Activated CD4-positive, alpha-beta T cell treated with anti-CD3 and anti-CD28 coated beads, Interleukin-2, amount 50 U/mL, for 1 hour (primary cell): ENCODE results near the gene XDH.

ENCODE experiments used
- DNase-seq: peaks from one replicate; pipeline ENCODE4 v3.0.0-alpha.2; 2020

XDH gene

DNA sequence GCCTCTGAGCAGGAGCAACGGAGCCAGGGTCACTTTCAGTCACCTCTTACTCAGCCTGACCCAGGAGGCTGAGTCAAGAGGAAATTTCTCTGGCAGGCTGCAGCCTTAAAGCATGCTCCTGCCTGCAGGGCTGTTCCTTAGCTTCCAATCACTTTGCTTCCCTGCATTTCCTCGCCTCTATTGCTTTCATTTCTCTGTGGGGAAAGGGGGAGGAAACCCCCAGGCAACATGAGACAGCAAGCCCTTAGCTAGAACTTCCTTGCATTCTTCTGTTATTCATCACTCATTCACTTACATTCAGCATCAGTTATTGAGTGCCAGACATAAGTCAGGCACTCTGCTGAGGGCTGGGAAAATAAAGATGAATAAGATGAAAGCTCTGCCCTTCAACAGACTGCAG, 13.0 kb downstream of the XDH start:
- no peak for DNase-seq

DNA sequence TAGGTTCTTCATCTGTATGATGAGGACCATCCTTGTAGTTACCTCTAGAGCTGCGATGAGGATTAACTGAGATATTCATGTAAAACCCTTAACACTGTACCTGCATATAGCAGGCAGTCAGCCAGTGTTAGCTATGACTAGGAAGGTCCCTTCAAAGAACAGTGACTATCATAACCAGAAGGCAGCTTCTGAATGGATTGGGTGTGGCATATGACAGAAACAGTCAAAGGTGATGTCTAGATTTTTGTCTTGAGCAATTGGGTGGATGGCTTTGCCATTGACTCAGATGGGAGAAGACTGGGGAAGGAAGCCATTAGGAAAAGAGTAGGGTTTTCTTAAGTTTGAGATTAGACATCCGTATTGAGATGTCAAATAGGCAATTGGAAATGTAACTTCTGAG, 15.7 kb downstream of the XDH start:
- no peak for DNase-seq

DNA sequence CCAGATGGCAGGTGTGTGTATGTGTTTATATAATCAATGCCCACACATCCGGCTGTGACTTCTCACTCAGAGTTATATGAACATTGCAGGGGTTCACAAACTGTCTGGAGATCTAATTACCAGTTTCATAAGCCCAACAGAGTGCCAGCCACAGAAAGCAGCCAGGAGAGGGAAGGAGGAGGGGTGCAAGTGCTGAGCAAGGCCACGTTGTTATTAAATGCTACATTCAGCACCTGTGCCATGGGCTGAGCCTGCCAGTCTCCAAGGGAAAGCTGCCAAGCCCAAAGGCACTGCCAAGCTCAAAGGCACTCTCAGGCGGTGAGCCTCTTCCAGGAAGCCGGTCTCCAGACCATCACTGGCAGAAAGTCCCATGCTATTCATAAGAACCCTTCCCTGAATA, 17.4 kb downstream of the XDH start:
- DNase-seq: no peak

DNA sequence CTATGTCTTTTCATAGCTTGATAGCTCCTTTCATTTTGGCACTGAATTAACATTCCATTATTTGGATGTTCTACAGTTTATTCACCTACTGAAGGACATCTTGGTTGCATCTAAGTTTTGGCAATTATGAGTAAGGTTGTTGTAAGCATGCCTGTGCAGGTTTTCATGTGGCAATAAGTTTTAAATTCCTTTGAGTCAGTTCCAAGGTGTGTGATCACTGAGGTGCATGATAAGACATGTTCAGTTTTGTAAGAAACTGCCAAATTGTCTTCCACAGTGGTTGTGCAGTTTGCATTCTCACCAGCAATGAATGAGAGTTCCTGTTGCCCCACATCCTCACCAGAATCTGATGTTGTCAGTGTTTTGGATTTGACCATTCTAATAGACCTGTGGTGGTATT, 24.2 kb downstream of the XDH start:
- no peak for DNase-seq

DNA sequence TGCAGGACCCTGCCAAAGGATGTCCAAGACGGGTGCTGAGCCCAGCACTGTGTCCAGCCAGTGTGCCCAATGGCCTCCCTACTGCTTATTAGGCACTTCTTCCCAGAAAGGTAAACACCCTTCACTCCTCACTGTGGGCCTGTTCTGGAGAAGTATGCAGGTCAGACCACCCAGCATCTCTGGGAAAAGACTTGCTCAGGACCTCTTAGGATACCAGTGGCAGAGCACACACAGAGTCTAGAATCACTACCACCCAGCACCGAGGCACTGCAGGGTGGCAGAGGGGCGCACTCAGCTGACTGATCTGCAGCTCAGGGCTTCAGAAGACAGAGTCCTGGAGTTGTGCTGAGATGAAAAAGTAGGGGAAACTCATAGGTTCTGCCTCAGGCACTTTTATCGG, 25.8 kb downstream of the XDH start:
- DNase-seq: no peak

DNA sequence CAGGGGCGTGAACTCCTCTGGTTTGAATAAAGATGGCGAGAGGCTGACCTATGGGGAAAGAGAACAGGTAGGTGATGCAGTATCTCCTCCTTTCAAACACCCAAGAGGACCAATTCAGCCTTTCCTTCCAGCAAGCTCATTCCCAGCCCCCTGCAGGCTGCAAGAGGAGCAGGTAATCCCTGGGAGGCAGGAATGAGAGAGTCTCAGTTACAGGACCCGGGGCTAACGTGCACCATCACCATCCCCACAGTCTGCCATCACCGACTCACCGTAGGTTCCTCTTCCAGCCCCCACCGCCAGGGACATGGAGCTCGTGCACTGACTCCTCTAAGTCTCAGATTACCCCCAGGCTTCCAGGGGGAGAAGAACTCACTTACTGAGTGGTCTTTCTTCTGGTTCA, 26.7 kb downstream of the XDH start:
- no peak for DNase-seq

DNA sequence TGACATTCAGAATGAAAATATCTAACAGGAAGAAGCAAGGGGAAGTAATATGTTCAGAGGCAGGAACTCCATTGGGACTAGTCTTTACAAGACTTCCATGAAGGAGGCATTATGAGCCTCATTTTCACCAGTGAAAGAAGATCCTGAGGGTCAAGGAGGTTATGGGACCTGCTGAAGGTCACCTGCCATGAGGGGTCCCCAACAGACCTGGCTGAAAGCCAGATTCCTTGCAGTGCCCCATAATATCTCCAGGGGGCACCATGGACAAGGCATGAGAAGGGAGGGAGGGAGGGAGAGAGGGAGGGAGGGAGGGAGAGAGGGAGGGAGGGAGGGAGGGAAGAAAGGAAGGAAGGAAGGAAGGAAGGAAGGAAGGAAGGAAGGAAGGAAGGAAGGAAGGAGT, 27.9 kb downstream of the XDH start:
- no peak for DNase-seq

DNA sequence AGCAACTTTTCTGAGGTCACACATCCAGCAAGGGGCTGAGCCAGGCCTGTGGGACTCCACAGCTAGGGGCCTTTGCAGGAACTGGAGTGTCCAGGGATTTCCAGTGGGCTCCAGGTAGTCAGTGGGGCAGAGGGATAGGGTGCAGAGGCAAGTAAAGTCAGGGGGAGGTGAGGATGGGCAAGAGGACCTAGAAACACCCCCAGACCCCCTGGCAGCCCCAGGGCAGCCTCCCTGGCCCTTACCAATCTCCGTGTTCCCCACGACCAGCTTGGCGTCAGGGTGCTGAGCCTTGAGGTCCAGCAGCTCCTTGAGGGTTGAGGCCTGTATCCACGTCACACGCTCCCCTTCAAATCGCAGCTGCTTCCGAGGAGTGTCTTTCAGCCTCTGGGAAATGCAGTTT, 28.4 kb downstream of the XDH start:
- DNase-seq: no peak

DNA sequence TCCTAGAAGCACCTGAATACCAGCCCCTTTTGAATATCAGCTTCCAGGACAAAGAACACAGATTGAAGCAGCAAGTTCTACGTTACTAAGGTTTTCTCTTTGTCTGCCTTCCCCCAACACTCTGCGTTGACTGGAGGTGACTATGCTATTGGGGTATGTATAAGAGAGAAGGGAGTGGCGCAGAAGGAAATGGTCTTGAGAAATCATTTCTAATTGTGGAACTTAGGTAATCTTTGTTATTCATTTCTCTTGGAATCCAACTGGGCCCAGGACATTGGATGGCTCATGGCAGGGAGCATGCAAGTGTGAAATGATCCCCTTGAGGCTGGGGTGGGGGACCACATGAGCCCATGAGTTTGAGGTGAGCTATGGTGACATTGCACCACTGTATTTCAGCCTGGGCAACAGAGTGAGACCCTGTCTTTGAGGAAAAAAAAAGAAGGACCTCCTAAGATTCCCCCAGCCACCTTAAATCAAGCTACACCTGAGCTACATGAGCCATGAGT, 29.7 kb downstream of the XDH start:
- DNase-seq: no peak

DNA sequence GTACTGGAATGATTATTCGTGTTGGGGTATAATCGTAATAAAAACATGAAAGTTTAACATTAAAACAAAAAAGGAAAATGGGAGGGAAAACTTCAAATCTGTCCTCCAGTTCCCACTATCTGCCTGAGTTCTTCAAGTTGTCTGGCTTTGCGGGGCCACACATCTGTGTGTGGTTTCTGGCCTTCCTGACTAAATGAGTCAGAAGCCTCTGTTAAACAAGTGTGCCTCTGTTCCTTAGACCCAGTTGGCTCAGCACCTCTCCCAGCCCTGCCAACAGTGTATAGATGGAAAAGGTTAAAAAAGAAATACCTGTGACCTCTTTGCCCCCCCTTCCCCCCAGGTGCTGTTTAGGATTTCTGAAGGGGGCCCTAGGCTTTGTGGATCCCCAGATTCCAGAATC, 30.2 kb downstream of the XDH start:
- no peak for DNase-seq

DNA sequence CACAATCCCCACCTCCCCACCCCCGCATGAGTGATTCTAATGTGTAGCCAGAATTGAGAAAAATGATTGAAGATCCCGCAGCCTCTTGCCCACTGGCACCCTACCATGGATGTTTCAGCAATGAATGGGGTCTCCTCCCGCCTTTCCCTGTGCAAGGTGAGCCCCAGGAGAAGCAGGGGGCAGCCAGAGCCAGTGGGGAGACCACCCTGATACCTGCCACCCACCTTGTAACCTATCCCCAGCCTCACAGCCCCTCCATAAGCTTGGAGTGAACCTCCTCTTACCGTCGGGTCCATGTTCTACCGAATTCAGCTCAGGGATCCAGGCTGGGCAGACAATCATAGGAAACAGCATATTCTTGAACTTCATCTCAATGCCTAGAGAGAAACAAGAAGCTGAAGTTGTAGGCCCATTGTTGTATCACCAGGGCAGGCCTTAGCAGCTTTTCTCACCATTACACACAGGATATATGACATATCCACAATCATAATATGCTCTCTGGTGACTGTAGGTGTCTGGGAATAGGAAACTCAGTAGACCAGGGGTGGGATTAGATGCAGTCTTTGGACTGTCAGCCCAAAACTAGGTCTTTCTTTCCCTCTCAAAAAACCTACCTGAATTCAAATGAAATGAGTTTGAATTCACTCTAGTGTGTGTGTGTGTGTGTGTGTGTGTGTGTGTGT, 30.9 kb downstream of the XDH start:
- DNase-seq: no peak

DNA sequence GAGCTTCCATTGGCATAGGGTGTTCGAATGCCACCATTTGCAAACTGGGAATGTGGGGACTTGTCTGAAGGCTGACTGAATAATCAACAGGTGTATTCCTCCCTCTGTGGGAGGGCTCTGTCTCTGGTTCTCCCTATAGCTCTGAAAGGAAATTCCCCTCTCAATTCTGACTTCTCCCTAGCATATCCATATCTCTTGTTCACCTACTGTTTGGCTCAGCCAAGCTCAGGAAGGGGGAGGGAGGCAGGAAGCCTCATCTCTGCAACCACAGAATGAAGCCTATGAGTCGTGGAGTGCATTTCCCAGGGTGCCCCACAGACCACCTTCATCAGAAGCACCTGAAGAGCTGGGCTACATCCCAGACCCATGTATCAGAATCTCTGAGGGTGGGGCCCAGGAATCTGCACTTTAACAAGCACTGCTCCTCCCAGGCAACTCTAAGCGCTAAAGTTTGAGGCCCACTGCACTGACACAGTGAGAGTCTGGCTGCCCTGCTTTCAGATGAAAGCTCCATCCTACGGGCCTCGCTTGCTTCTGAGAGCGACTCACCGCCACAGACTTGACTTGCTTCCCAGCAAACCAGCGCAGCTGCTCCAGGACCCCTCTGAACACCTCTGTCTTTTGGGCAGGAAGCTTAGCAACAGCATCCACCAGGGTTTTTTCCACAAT, 32.0 kb downstream of the XDH start:
- no peak for DNase-seq

DNA sequence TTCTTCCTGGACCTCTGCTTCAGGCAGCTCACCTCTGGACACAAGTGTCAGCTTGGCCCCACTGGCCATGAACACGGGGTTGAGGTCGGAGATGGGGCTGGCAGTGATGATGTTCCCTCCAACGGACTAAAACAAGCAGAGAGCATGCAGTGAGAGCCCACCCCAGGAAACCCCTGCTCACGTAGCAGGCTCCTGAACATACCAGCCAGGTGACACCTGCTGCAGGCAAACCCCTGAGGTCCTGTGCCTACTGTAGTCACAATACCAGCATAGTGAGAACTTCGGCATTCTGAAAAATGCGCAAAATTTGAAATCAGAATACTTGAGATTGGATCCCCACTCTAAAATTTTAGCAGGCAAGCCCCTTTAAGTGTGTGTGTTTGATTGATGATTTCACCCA, 32.9 kb downstream of the XDH start:
- no peak for DNase-seq

DNA sequence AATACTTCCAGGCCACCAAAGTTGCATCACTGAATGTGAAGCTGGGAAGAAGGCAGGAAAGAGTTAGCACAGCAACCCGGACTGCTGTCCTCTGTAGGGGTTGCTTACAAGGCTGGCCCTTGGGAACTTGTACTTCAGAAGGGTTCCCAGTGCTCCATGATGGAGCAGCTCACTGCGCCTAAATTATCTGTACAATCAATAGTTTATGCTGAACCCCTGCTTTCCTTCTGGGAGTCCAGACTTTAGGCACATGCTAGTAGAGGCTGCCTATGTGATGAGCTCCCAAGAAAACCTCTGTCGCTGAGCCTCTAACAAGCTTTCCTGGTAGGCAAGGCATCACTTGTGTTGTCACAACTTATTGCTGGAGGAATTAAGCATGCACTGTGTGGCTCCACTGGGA, 34.3 kb downstream of the XDH start:
- no peak for DNase-seq

DNA sequence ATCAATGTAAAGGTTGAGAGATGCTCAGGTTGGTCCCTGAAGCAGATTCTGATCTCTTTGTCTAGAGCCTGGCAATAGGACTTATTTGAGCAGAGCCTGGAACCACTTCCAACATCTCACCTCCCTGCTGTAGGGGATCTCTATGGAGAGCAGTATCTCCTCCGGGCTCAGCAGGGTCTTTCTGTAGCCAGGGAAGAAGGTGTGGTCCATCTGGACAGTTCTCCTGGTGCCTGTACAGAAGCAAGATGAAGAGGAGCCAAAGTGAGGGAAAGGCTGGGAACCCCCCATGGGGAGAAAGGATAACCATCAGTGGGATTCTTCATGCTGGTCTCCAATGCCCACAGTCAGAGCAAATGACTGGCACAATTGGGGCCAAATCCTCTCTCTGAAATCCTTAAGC, 34.8 kb downstream of the XDH start:
- no peak for DNase-seq

DNA sequence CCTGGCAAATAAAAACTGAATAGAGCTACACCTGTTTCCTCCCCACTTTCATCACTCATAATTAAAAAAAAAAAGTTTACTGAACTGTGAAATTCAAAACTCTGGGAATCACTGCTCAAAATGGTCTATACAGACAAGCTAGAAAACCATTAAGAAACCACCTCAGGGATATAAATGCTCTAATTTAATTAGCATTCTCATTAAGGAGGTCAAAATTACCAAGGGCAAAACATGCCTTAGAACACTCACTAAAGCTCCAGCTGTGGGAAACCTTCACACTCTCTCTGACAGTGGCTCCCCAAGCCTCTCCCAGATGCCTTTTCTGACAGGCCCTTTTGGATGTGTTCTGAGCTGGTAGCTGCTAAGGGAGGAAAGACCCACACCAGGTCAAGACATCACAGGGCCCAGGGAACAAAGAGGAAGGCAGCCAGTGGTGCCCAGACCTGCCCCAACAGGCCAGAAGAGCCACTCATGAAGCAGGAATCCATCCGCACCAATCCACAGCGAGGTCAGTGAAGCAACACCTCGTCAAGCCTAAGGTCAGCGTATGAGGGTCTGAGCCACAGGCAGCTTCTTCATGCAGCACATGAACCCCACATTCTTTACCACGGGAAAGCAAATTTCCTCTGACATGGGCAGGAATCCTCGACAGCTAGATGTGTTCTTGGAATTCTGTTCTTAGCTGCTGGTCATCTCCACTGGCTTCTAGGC, 35.6 kb downstream of the XDH start:
- no peak for DNase-seq

DNA sequence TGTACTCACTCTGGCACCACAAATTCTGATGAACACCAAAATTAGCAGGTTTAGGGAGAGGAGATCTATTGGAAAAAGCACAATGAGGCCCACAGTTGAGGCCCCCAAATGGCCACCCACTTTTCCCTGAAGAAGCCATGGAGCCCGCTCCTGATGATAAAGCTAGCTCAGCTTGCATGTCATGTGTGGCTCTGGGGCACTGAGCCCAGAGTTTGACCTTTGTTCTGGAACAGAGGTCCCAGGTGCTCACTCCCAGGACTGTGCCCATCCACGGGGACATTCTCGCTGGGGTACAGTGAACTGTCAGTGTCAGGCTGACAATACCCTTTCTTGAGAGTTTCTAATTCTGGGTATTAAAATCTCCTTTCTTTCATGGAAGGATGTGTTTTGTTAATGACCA, 36.2 kb downstream of the XDH start:
- no peak for DNase-seq

DNA sequence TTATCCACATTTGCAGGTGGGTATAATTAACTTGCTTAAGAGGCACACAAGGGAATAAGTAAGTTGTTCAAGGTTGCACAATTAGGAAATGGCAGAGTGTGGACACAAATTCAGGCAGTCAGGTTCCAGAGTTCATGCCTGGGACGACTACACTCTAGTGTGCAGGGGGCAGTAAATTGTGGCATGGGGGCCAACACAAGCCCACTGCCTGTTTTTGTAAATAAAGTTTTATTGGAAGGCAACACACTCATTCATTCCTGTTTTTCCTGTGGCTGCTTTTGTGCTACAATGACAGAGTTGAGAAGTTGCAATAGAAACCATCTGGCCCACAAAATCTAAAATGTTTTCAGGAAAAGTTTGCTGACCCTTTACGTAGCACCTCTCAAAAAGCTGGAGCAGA, 41.4 kb downstream of the XDH start:
- DNase-seq: no peak

DNA sequence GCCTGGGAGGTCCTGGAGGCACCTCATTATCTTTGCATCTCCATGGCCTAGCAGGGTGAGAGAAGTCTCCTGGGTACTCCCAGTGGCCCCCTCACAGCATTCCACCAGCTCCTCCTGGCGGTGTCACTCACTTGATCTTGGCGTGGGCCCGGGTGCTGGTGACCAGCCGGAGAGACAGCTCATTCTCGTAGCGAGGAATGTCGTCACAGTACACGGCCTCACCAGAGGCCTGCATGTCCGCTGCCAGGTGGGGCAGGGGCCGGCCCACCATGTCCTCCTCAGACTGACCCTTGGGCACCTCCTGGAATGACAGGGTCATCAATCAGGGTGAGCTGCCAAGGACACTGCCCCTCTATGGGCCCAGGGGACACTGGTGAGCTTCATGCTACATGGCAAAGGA, 42.4 kb downstream of the XDH start:
- no peak for DNase-seq

DNA sequence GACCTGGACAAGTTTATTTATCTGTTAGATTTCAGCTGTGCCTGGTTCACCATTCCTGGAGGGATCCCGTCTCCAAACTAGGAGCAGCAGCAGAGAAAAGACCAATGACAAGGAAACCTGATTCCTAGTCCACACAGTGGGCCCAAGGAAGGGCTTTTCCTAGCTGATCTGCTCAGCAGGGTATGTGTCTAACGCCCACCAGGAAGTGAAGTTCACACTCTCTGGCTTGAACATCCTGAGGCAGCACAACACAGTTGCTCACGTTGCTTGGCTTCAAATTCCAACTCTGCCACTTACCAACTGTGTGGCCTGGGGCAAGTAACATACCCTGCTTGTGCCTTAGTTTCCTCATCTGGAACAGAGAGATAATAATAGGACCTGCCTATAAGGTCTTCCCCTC, 42.9 kb downstream of the XDH start:
- no peak for DNase-seq

DNA sequence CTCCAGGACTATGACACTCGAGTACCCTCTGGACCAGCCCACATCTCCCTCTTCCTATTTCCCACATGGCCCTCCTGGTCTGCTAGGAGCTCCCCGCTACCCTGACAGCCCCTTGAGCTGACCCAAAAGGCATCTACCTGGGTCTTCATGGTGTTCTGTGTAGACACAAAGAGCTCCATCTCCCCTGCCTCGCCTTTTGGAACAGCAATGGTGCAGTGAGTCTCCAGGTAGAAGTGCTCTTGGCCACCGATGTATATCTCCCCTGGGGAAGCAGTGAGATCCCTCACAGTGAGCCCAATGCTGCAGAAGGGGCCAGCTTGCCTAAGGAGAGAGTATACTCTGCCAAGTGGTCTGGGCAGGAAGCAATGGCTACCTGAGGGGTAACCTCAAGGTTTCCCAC, 47.8 kb downstream of the XDH start:
- DNase-seq: no peak

DNA sequence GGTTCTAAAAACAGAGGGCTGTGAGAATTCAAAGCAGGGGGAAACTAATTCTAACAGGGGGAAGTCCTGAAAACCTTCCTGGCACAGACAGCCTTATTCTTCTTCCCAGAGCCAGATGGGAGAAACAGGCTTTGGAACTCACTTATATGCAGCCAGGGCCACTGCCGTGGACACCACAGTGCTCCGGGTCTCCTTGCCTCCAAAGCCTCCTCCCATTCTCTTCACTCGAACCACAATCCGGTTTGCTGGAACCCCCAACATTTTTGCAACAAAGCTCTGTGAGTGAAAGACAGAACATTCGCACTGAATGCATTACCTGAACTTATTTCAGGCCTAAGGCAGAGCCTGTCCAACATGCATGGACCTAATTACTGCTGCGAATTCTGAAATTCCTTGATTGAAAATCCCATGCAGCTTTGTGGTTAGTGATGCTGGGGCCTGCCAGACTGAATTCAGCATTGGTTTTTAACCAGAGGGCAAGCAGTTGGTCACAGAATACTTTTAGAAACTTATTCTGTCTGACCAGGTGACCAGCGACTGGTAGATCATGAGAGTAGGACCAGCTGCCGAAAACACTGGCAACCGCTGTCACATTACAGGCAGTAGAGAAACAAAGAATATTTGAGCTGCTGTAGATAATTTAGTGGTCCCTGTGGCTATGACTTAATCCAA, 48.6 kb downstream of the XDH start:
- DNase-seq: no peak

DNA sequence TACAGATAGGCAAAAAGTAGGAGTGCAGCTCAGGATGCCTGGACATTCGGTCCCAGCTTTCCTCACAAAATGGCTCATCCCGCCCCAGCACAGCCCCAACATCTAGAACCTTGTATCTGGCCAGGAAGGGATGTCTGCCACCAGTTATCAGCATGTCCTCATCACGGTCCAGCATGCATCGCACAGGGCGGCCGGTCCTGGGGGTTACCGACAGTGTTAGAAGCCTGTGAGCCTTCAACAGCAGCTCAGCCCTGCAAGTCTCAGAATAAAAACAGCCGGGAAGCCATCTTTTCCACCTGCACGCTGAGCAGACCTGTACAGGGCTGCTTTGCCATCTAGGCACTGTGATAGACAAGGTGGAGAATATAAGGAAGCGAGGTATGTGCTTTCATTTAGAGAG, 49.2 kb downstream of the XDH start:
- no peak for DNase-seq
